Astrocyte (in vitro differentiated cells and primary cell): Measurements from ENCODE around the gene PGS1.

Experiments used
- EZH2 ChIP-seq: IDR thresholded peaks from 2 replicates; pipeline ENCODE4 v1.6.1; 2012; ENCODE audit warnings: mild to moderate bottlenecking, low read length, inconsistent platforms; ENCODE audit not compliant: insufficient read depth
- TF ChIP-seq, protein P1 (sequence below): IDR thresholded peaks from 2 replicates; pipeline ENCODE4 v1.5.1; 2011; ENCODE audit warnings: low read depth, mild to moderate bottlenecking, inconsistent platforms, low read length, moderate library complexity; ENCODE audit not compliant: insufficient read depth

DNA sequence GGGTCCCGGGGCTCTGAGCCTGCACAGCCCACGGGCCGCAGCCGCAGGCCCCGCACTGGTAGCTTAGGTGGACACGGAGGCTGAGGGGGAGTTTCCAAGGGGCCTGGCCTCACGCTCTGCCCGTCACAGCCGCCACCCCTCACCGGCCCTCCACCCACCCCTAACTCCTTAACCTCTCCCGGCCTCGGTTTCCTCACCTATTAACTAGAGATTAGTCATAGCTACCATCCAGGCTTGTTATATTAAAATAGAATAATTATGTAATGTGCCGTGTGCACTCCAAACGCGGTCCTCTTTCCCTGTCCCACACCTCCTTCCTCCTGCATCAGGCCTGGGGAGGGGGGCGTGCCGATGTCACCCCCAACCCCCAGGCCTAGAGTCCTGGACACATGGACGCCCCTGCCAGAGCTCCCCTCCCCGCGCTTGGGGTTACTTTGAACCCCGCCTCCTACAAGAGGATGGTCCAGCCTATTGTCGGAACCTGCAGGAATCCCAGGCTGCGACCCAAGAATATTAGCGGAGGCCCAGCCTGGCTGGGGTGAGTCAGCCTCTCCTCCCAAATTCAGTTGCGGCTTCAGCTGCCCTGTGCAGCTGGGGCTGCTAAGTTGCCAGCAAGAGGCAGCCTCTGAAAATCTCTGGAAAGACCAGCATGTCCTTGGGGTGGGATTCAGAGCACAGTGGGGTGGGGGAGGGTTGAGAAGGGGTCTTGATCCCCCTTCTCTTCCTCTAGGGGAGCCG is 35.8 kb upstream of the PGS1 start:
- TF ChIP-seq, protein P1, sequence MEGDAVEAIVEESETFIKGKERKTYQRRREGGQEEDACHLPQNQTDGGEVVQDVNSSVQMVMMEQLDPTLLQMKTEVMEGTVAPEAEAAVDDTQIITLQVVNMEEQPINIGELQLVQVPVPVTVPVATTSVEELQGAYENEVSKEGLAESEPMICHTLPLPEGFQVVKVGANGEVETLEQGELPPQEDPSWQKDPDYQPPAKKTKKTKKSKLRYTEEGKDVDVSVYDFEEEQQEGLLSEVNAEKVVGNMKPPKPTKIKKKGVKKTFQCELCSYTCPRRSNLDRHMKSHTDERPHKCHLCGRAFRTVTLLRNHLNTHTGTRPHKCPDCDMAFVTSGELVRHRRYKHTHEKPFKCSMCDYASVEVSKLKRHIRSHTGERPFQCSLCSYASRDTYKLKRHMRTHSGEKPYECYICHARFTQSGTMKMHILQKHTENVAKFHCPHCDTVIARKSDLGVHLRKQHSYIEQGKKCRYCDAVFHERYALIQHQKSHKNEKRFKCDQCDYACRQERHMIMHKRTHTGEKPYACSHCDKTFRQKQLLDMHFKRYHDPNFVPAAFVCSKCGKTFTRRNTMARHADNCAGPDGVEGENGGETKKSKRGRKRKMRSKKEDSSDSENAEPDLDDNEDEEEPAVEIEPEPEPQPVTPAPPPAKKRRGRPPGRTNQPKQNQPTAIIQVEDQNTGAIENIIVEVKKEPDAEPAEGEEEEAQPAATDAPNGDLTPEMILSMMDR, result no peak
- TF ChIP-seq EZH2, result no peak
